Type B pancreatic cell (in vitro differentiated cells): Measurements from ENCODE around the gene SRCAP. TPM values are rescaled to one million over a fixed set of nuclear protein-coding genes. Genes with fewer than 3 reads are reported as not detected.

ENCODE experiments used
- DNase-seq: peaks from one replicate; pipeline ENCODE4 v3.0.0; 2021; ENCODE audit warnings: mixed read lengths; ENCODE audit not compliant: unreplicated experiment; ENCODE audit errors: extremely low spot score
- H3K27ac Mint-ChIP-seq: 2 replicates; pipeline ENCODE4 v1.8.0; 2021; ENCODE audit warnings: mild to moderate bottlenecking, mixed read lengths
- H3K27me3 Mint-ChIP-seq: 2 replicates; pipeline ENCODE4 v1.8.0; 2021; ENCODE audit warnings: mixed read lengths
- H3K36me3 Mint-ChIP-seq: 2 replicates; pipeline ENCODE4 v1.8.0; 2021; ENCODE audit warnings: mixed read lengths
- H3K4me1 Mint-ChIP-seq: one replicate; pipeline ENCODE4 v1.8.0; 2021; ENCODE audit warnings: mixed read lengths; ENCODE audit not compliant: unreplicated experiment
- H3K4me3 Mint-ChIP-seq: 2 replicates; pipeline ENCODE4 v1.8.0; 2021; ENCODE audit warnings: mild to moderate bottlenecking, mixed read lengths
- H3K9me3 Mint-ChIP-seq: 2 replicates; pipeline ENCODE4 v1.8.0; 2021; ENCODE audit warnings: mixed read lengths
- total RNA-seq: library from RNA; stranded (reverse); gene quantifications from 2 replicates; pipeline ENCODE4 v1.2.1, GENCODE V29; 2021; ENCODE audit warnings: low replicate concordance
- TF ChIP-seq, protein P1 (sequence below): fragments of 200-600 bp; sonication (generic); conservative IDR thresholded peaks from 2 replicates; pipeline ENCODE4 v1.5.0; 2021; ENCODE audit warnings: antibody characterized with exemption, mild to moderate bottlenecking

SRCAP gene
- total RNA-seq, 1 donor from 2014 or later: 73.5 TPM

DNA sequence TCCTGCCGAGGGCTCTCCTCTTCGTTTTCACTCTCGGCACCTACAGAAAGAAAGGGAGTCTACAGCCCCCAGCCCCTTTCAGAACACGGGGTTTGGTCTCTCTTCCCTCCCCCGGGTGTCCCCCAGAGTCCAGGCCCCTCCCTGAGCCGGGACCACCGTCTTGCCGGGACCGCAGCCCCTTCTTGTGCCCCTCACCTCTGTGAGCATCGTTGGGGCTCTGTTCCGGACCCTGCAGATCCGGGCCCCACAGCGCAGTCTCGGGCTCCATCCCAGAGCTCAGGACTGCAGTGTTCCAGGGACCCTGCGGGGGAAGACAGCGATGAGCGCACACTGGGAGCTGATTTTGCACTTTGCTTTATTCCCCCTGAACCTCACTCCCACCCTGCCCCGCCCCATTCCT, 85.2 kb downstream of the SRCAP start:
- TF ChIP-seq, protein P1, sequence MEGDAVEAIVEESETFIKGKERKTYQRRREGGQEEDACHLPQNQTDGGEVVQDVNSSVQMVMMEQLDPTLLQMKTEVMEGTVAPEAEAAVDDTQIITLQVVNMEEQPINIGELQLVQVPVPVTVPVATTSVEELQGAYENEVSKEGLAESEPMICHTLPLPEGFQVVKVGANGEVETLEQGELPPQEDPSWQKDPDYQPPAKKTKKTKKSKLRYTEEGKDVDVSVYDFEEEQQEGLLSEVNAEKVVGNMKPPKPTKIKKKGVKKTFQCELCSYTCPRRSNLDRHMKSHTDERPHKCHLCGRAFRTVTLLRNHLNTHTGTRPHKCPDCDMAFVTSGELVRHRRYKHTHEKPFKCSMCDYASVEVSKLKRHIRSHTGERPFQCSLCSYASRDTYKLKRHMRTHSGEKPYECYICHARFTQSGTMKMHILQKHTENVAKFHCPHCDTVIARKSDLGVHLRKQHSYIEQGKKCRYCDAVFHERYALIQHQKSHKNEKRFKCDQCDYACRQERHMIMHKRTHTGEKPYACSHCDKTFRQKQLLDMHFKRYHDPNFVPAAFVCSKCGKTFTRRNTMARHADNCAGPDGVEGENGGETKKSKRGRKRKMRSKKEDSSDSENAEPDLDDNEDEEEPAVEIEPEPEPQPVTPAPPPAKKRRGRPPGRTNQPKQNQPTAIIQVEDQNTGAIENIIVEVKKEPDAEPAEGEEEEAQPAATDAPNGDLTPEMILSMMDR: no peak
- H3K9me3 Mint-ChIP-seq: no peaks in the 10 kb centered on the region
- H3K4me1 Mint-ChIP-seq: peaks cover 20% of the 10 kb centered on the region
- no peaks in the 10 kb centered on the region for H3K27me3 Mint-ChIP-seq
- H3K36me3 Mint-ChIP-seq: no peaks in the 10 kb centered on the region
- peak overlapping the region; percentile 47 for H3K4me3 Mint-ChIP-seq
- no peak overlapping the region for H3K27ac Mint-ChIP-seq
- no peak for DNase-seq

DNA sequence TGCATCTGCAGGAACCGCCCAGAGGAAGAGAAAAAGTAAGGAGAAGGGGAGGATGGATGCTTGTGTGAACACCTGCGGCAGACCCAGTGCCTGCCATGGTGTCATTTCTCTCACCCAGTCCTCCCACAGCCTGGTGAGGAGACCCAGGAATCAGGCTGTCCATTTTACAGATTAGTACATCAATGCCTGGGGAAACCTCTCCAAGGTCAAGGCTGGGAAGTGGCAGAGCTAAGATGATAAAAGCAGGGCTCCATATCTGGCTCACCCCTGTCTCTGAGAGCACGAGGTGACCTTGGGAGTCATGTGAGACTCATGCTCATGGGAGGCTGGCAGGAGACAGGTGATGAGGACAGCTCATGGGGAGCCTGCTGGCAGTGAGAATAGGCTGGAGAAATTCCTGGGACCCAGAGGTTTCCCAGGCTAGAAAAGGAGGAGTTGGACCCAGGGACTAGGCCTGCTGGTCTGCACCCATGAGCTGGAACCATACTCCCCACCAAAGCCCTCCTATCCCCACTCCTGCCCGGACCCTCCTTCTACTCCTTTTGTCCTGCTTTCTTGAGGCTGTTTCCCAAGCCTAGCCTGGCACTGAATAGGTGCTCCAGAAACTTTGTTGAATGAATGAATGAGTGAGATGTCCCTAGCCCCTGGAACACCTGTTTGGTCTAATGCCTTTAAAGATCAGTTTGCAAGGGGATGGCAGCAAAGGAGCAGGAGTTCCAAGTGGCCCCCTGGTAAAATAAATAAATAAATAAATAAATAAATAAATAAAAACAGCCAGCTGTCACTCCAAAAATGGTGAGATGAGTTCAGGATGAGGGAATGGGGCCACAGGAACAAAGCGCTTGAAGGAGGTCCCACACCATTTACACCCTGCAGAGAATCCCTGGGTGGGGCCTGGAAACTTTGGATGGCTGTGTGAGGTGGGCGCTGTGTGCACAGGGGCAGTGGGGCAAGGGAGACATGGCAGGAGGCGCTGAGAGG, 86.4 kb downstream of the SRCAP start:
- Mint-ChIP-seq H3K27me3 (no peaks in the 10 kb centered on the region), H3K4me1 (peaks cover 19% of the 10 kb centered on the region), H3K36me3 (no peaks in the 10 kb centered on the region), H3K27ac (peak overlapping the region; percentile 53), H3K4me3 (peak overlapping the region; percentile 91), H3K9me3 (no peaks in the 10 kb centered on the region)
- no peak for DNase-seq
- TF ChIP-seq, protein P1: no peak

DNA sequence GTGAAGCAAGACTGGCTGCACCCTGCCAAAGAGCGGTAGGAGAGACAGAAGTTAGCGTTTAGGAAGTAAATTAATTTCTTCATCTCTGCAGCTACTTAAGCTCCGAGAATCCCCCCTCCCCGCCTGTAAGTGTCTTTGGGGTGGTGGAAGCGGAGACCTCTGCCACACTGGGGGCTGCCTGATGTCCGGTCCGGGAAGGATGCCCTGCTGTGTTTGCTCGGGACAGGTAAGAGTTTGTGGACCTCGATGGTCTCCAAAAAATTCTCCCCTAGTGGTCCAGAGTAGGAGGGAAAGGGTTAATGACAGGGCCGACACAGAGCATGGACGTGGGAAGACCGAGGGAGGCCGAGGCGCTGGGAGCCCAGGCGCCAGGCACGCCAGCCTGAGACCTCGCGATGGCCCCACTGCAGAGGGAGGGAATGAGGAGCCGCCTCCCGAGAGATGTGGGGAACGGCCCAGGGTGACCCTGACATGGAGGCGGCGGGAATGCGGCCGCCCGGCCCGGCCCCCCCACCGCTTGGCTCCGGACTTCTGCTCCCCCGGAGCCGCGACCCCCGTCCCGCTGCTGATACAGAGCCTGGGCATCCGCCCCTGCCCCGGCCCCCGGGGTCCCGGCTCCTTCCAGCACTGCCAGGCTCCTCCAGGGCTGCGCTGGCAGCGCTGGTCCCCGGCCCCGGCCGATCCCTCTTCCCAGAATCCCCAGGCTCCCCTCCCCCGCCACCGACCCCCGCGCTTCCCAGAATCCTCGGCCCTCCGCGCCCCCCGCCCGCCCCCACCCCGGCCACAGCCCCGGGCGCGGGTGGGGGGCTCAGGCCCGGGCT, 87.4 kb downstream of the SRCAP start:
- no peak for DNase-seq
- Mint-ChIP-seq H3K4me1 (peaks cover 19% of the 10 kb centered on the region), H3K27me3 (no peaks in the 10 kb centered on the region), H3K9me3 (no peaks in the 10 kb centered on the region), H3K4me3 (peak overlapping the region; percentile 91), H3K27ac (no peak overlapping the region), H3K36me3 (no peaks in the 10 kb centered on the region)
- TF ChIP-seq, protein P1: no peak

DNA sequence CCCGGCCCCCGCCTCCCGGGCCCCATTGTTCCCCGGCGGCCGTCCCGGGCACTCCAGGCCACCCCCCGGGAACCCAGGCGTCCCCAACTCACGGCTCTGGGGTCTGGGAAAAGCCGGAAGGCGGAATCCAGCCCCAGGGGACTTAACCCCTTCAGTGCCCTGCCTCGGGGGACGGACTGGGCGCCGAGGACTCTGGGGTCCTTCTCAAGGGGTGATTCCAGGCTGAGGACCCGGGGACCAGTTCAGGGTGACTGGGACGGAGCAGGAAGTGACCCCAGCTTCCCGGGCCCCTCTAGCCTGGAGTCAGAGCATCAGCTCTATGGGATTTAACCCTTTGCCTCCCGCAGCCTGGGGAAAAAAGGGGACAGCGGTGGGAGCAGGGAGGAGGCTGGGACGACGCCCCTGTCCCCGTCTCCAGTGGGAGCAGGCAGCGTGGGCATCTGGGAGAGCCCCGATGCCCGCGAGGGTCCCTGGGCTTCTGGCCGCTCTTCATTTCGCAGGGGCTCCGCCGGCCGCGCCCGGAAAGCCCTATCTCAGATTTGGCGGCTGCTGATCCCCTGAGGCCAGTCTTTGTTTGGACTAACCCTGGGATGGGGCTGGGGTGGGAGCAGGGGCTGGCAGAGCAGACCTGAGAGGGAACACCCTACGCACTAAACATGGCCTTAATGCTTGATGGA, 88.1 kb downstream of the SRCAP start, which contains the start of gene ZNF629:
TSS of gene ZNF629 (minus strand) at position 270 of the 677 bp plus-strand sequence. CDS start 2,723 bp downstream, outside the sequence.
- peak within 1 kb of the TSS; percentile 92 for H3K4me3 Mint-ChIP-seq
- DNase-seq: no peak
- no peaks in the 10 kb centered on the region for H3K36me3 Mint-ChIP-seq
- peaks cover 19% of the 10 kb centered on the region for H3K4me1 Mint-ChIP-seq
- no peaks in the 10 kb centered on the region for H3K27me3 Mint-ChIP-seq
- no peaks in the 10 kb centered on the region for H3K9me3 Mint-ChIP-seq
- peak within 1 kb of the TSS; percentile 82 for H3K27ac Mint-ChIP-seq
- TF ChIP-seq, protein P1: no peak

DNA sequence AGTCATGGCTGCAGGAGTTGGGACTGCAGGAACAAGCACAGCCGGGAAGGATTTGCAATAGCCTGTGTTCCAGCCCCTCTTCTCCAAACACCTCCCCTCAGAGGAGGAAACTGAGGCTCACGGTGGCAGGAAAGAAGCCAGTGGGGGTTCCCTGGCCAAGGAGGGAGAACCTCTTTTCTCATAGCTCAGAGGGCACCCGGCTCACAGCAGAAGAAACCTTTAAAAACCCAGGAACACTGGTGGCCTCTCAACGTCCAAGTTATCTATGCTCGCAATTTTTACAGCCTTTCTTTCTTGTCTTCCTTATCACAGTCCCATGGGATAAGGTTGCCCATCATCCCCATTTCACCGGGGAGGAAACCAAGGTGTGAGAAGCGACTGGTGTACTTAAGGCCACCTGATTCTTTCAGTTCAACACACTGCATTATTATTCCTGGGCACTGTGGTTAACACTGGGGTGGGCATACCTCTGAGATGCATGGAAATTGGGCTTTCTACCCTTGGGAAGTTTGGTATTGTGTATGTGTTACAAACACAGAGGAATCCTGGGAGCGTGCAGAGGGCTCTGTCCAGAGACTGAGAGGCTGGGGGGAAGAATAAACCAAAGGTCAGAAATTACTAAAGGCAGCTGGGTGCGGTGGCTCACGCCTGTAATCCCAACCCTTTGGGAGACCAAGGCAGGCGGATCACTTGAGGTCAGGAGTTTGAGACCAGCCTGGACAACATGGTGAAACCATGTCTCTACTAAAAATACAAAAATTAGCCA, 88.8 kb downstream of the SRCAP start:
- Mint-ChIP-seq H3K4me3 (peak overlapping the region; percentile 92), H3K36me3 (no peaks in the 10 kb centered on the region), H3K27me3 (no peaks in the 10 kb centered on the region), H3K27ac (peak overlapping the region; percentile 82), H3K4me1 (peaks cover 19% of the 10 kb centered on the region), H3K9me3 (no peaks in the 10 kb centered on the region)
- no peak for DNase-seq
- TF ChIP-seq, protein P1: no peak
